A549 (cell line): Measurements from ENCODE around the gene ANKRD18A. TPM values are rescaled to one million over a fixed set of nuclear protein-coding genes. Genes with fewer than 3 reads are reported as not detected.

Experiments used
- ATAC-seq, 2 experiments: fragments of 200-7000 bp in 1 of 2; fragments of >200 bp in 1 of 2; cut with Nextera tagmentation in 1 of 2; cut with Tn5 transposase in 1 of 2; 3 replicates each; pipeline versions ENCODE4 v1.8.0 to v1.9.1; 2018 to 2020; ENCODE audit warnings: mild to moderate bottlenecking in 1 of 2, moderate library complexity in 1 of 2
- CTCF ChIA-PET: fragments of 300-600 bp; sonication (Branson Sonifier 250); formaldehyde crosslinking; extraction: SDS; loops from one replicate; lab custom pipeline; 2021; ENCODE audit warnings: antibody characterized with exemption, inconsistent platforms; lab: Yijun Ruan, JAX
- POLR2A ChIA-PET: fragments of 350-600 bp; formaldehyde crosslinking; extraction: SDS; loops from one replicate; lab custom pipeline; 2021; ENCODE audit warnings: antibody characterized with exemption, inconsistent platforms; lab: Yijun Ruan, JAX
- DNase-seq, 2 experiments: peaks; one replicate each; pipeline versions ENCODE4 v3.0.0 to v3.0.0-alpha.2; 2011 to 2016; ENCODE audit warnings: low read depth in 1 of 2, low spot score in 1 of 2
- FAIRE-seq: peaks from 2 replicates; lab custom pipeline; 2011; peaks lifted over from hg19 to GRCh38; lab: Jason Lieb, UNC
- H3K27ac ChIP-seq, 2 experiments: fragments of >200 bp; sonication (Bioruptor Twin); formaldehyde crosslinking; 3 replicates each; pipeline ENCODE4 v1.5.1; 2016 to 2017
- H3K4me1 ChIP-seq: fragments of >200 bp; sonication (Bioruptor Twin); formaldehyde crosslinking; 3 replicates; pipeline ENCODE4 v1.6.1; 2016
- H3K4me2 ChIP-seq: fragments of >200 bp; sonication (Bioruptor Twin); formaldehyde crosslinking; 3 replicates; pipeline ENCODE4 v1.6.1; 2016
- H3K4me3 ChIP-seq: fragments of >200 bp; sonication (Bioruptor Twin); formaldehyde crosslinking; 3 replicates; pipeline ENCODE4 v1.5.1; 2016
- H3K9me3 ChIP-seq: fragments of >200 bp; sonication (Bioruptor Twin); formaldehyde crosslinking; 3 replicates; pipeline ENCODE4 v1.6.1; 2016
- BHLHE40 ChIP-seq: IDR thresholded peaks from 2 replicates; pipeline ENCODE4 v1.6.1; 2012; ENCODE audit warnings: low read depth, low read length, inconsistent platforms
- CHD4 ChIP-seq: fragments of 200-600 bp; sonication (generic); IDR thresholded peaks from 2 replicates; pipeline ENCODE4 v1.6.1; 2016; ENCODE audit warnings: antibody characterized with exemption, mild to moderate bottlenecking, borderline replicate concordance
- CTCF ChIP-seq: fragments of >200 bp; sonication (Bioruptor Twin); formaldehyde crosslinking; IDR thresholded peaks from 3 replicates; pipeline ENCODE4 v1.5.1; 2016
- EHF ChIP-seq: fragments of 250-450 bp; sonication (Bioruptor Pico); IDR thresholded peaks from 2 replicates; pipeline ENCODE4 v1.5.0; 2020; ENCODE audit warnings: mild to moderate bottlenecking
- EP300 ChIP-seq, 2 experiments: fragments of >200 bp; sonication (Bioruptor Twin); formaldehyde crosslinking; IDR thresholded peaks; 2 replicates in 1 of 2; 3 replicates in 1 of 2; pipeline ENCODE4 v1.6.1; 2016 to 2017
- ESRRA ChIP-seq: fragments of 150-350 bp; IDR thresholded peaks from 2 replicates; pipeline ENCODE4 v1.6.1; 2014; ENCODE audit warnings: mild to moderate bottlenecking, low read length, borderline replicate concordance
- FOSB ChIP-seq: fragments of 250-450 bp; sonication (Bioruptor Pico); IDR thresholded peaks from 2 replicates; pipeline ENCODE4 v1.5.0; 2020; ENCODE audit warnings: mild to moderate bottlenecking, moderate library complexity
- GATA3 ChIP-seq: IDR thresholded peaks from 2 replicates; pipeline ENCODE4 v1.6.1; 2012; ENCODE audit warnings: borderline replicate concordance
- HDAC2 ChIP-seq: fragments of 200-600 bp; sonication (generic); IDR thresholded peaks from 2 replicates; pipeline ENCODE4 v1.6.1; 2016
- HES2 ChIP-seq: fragments of >200 bp; sonication (Bioruptor Twin); formaldehyde crosslinking; IDR thresholded peaks from 2 replicates; pipeline ENCODE4 v1.6.1; 2016
- HEYL ChIP-seq: fragments of 250-450 bp; sonication (Bioruptor Pico); IDR thresholded peaks from 2 replicates; pipeline ENCODE4 v1.8.0; 2021; ENCODE audit warnings: mild to moderate bottlenecking, moderate library complexity
- HOXB13 ChIP-seq: fragments of 250-450 bp; sonication (Bioruptor Pico); IDR thresholded peaks from 2 replicates; pipeline ENCODE4 v1.5.0; 2020; ENCODE audit warnings: low read depth, mild to moderate bottlenecking, moderate library complexity
- JUNB ChIP-seq: fragments of >200 bp; sonication (Bioruptor Twin); formaldehyde crosslinking; IDR thresholded peaks from 2 replicates; pipeline ENCODE4 v1.6.1; 2016
- KDM1A ChIP-seq: fragments of 200-600 bp; sonication (generic); IDR thresholded peaks from 2 replicates; pipeline ENCODE4 v1.6.1; 2016; ENCODE audit warnings: low read depth, mild to moderate bottlenecking
- NPAS2 ChIP-seq: fragments of 250-450 bp; sonication (Bioruptor Pico); IDR thresholded peaks from 2 replicates; pipeline ENCODE4 v1.8.0; 2022; ENCODE audit warnings: mild to moderate bottlenecking, moderate library complexity, borderline replicate concordance
- PHF8 ChIP-seq: fragments of 200-600 bp; sonication (generic); IDR thresholded peaks from 2 replicates; pipeline ENCODE4 v1.6.1; 2016; ENCODE audit warnings: low read depth, mild to moderate bottlenecking, antibody characterized with exemption, moderate library complexity, borderline replicate concordance
- POLR2A ChIP-seq: IDR thresholded peaks from 2 replicates; pipeline ENCODE4 v1.6.1; 2012; ENCODE audit warnings: mild to moderate bottlenecking, low read length
- RCOR1 ChIP-seq: fragments of 150-350 bp; IDR thresholded peaks from 2 replicates; pipeline ENCODE4 v1.6.1; 2014; ENCODE audit warnings: antibody characterized with exemption, low read length, low read depth
- RNF2 ChIP-seq: fragments of 200-600 bp; sonication (generic); IDR thresholded peaks from 2 replicates; pipeline ENCODE4 v1.6.1; 2016; ENCODE audit warnings: low read depth, mild to moderate bottlenecking, antibody characterized with exemption, moderate library complexity, borderline replicate concordance
- SMC3 ChIP-seq: fragments of >200 bp; sonication (Bioruptor Twin); formaldehyde crosslinking; IDR thresholded peaks from 3 replicates; pipeline ENCODE4 v1.6.1; 2018; ENCODE audit warnings: inconsistent platforms
- TP53 ChIP-seq: fragments of 250-450 bp; sonication (Bioruptor Pico); IDR thresholded peaks from 2 replicates; pipeline ENCODE4 v1.5.0; 2021; ENCODE audit warnings: mild to moderate bottlenecking, moderate library complexity
- ZC3H11A ChIP-seq: fragments of 450-650 bp; IDR thresholded peaks from 2 replicates; pipeline ENCODE4 v1.6.1; 2014; ENCODE audit warnings: antibody characterized with exemption, mild to moderate bottlenecking
- WGBS: methylation state at CpG from one replicate; pipeline ENCODE4 v1.1.6; 2017; ENCODE audit errors: missing lambda C conversion rate; 5-methylcytosine and 5-hydroxymethylcytosine counted together
- polyA plus RNA-seq, 4 experiments: library from polyadenylated mRNA; depleted of rRNA in 3 of 4; stranded (reverse); fragments of >200 nt; fragmentation: RNase III in 1 of 4; extraction: RNeasy Plus Mini Kit Qiagen cat#74134 plus additional on column Dnase treatment in 1 of 4; gene quantifications; 2 replicates in 3 of 4; 3 replicates in 1 of 4; pipeline ENCODE4 v1.2.3, GENCODE V29; 2011 to 2017
- TF ChIP-seq, protein P1 (sequence below): fragments of 250-450 bp; sonication (Bioruptor Pico); IDR thresholded peaks from 2 replicates; pipeline ENCODE4 v1.5.0; 2021; ENCODE audit warnings: mild to moderate bottlenecking, moderate library complexity, borderline replicate concordance
- TF ChIP-seq, protein P2 (sequence below): IDR thresholded peaks from 2 replicates; pipeline ENCODE4 v1.6.1; 2012

Gene ANKRD18A
- polyA plus RNA-seq, 2 of the 4 experiments (the other 2 are of a cell fraction): 4.0 to 15.9 TPM

DNA sequence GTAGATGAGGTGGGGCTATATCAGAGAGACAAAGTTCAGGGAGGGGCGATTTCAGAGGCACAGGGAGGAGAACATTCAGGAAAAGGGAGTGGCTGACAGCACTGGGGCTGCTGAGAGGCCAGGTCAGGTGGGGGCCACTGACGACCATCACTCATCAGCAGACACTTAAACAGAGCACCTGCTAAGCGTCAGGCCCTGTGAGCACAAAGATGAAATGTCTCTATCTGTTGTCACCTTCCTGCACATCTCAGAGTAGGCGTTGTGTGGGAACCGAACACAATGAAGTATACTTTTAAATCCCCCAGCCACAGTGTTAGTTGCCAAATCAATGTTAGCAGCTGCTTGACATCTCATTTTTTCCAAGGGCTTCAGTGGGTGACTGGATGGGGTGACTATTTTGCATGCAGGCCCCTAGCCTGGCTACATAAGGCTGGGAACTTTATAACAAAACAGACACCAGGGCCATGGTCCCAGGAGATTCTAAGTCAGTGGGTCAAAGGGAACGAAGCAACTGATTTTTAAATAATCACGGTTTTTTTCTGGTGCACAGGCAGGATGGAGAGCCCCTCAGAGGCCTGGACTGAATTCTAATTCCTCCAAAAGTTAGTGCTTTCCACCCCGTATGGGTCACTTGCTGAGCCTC lies 31.1 kb upstream of the ANKRD18A start:
- H3K4me2 ChIP-seq: no peak overlapping the region
- ATAC-seq (no peak), DNase-seq (no peak), FAIRE-seq (no peak)
- no peak overlapping the region for H3K27ac ChIP-seq
- H3K9me3 ChIP-seq: 0 out of 3 replicates have a peak, but pooled peaks cover 3% of the 10 kb centered on the region
- 75% methylated on average over 8 of the region's 8 CpGs for WGBS
- ChIA-PET POLR2A (no interaction called here), CTCF (interaction anchor here (2.4 to 4.0 kb wide), 2 partner anchors 10 to 31 kb away, joined by 7 to 21 read pairs; partner anchors contain the start of gene ANKRD18A)
- no peaks in the 10 kb centered on the region for H3K4me1 ChIP-seq
- TF ChIP-seq HES2 (no peak), GATA3 (no peak), RNF2 (no peak), ZC3H11A (no peak), POLR2A (no peak), RCOR1 (no peak), HDAC2 (no peak), SMC3 (no peak), KDM1A (no peak), BHLHE40 (no peak), HOXB13 (no peak), CHD4 (no peak), EHF (no peak), PHF8 (no peak)
- TF ChIP-seq, protein P1, sequence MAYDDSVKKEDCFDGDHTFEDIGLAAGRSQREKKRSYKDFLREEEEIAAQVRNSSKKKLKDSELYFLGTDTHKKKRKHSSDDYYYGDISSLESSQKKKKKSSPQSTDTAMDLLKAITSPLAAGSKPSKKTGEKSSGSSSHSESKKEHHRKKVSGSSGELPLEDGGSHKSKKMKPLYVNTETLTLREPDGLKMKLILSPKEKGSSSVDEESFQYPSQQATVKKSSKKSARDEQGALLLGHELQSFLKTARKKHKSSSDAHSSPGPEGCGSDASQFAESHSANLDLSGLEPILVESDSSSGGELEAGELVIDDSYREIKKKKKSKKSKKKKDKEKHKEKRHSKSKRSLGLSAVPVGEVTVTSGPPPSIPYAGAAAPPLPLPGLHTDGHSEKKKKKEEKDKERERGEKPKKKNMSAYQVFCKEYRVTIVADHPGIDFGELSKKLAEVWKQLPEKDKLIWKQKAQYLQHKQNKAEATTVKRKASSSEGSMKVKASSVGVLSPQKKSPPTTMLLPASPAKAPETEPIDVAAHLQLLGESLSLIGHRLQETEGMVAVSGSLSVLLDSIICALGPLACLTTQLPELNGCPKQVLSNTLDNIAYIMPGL (CRISPR knock-in tag): no peak
- TF ChIP-seq, protein P2, sequence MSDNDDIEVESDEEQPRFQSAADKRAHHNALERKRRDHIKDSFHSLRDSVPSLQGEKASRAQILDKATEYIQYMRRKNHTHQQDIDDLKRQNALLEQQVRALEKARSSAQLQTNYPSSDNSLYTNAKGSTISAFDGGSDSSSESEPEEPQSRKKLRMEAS: no peak
- no peak overlapping the region for H3K4me3 ChIP-seq

- FAIRE-seq: no peak
- DNase-seq: no peak
- no peak for TF ChIP-seq TP53 (CRISPR knock-in tag)
- no peak for TF ChIP-seq SMC3
- no peak for TF ChIP-seq JUNB
- TF ChIP-seq CTCF: no peak
- no peak for TF ChIP-seq HEYL (CRISPR knock-in tag)
- no peak for TF ChIP-seq EP300 (IDR thresholded peaks at IDR 0.05)
- TF ChIP-seq FOSB (CRISPR knock-in tag): no peak
- no peak for TF ChIP-seq ESRRA
- no peak for TF ChIP-seq NPAS2 (CRISPR knock-in tag)
- H3K4me3 ChIP-seq: no peak overlapping the region
- no peak for ATAC-seq
- ChIA-PET CTCF (interaction anchor here (4.0 kb wide), 1 partner anchor 9 kb away, joined by 21 read pairs; no protein-coding TSS in a partner anchor), POLR2A (no interaction called here)
- 82% methylated on average over 8 of the region's 8 CpGs for WGBS
- 0 out of 3 replicates have a peak, but pooled peaks cover 3% of the 10 kb centered on the region for H3K9me3 ChIP-seq
- H3K27ac ChIP-seq: no peak overlapping the region
- H3K4me1 ChIP-seq: no peaks in the 10 kb centered on the region
- no peak overlapping the region for H3K4me2 ChIP-seq
These were observed 30.2 kb upstream of the ANKRD18A start for GRCh38 chr9:38650564-38650963.
